AG09309 (cell line): Measurements from ENCODE around the gene PTPN2.

Experiments
- DNase-seq: peaks from one replicate; pipeline ENCODE4 v3.0.0-alpha.2; 2010; ENCODE audit warnings: low read depth
- H3K4me3 ChIP-seq: 2 replicates; pipeline ENCODE4 v1.5.1; 2011; ENCODE audit warnings: mild to moderate bottlenecking, low read depth, low read length, moderate library complexity; ENCODE audit not compliant: control insufficient read depth
- TF ChIP-seq, protein P1 (sequence below): IDR thresholded peaks from 2 replicates; pipeline ENCODE4 v1.5.1; 2011; ENCODE audit warnings: mild to moderate bottlenecking, low read depth, low read length, inconsistent platforms; ENCODE audit not compliant: insufficient read depth, control insufficient read depth; ENCODE audit errors: missing control alignments

PTPN2 gene

DNA sequence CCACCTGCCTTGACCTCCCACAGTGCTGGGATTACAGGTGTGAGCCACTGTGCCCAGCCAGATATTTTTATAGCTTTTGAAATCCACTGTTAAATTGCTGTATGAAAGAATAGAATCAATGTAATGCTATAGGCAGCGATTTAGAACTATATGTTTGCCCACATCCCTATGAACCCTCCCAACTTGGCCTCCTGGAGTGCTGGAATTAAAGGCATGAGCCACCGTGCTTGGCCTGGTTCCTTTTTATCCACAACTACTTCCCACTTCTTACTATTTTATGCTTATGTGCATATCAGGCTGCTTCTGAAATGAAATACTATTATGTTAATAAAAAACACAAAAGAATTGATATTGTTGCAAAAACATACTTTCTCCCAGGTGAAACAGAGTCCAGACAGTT lies 11.6 kb upstream of the PTPN2 start:
- H3K4me3 ChIP-seq = no peak overlapping the region
- TF ChIP-seq, protein P1, sequence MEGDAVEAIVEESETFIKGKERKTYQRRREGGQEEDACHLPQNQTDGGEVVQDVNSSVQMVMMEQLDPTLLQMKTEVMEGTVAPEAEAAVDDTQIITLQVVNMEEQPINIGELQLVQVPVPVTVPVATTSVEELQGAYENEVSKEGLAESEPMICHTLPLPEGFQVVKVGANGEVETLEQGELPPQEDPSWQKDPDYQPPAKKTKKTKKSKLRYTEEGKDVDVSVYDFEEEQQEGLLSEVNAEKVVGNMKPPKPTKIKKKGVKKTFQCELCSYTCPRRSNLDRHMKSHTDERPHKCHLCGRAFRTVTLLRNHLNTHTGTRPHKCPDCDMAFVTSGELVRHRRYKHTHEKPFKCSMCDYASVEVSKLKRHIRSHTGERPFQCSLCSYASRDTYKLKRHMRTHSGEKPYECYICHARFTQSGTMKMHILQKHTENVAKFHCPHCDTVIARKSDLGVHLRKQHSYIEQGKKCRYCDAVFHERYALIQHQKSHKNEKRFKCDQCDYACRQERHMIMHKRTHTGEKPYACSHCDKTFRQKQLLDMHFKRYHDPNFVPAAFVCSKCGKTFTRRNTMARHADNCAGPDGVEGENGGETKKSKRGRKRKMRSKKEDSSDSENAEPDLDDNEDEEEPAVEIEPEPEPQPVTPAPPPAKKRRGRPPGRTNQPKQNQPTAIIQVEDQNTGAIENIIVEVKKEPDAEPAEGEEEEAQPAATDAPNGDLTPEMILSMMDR = no peak
- no peak for DNase-seq

DNA sequence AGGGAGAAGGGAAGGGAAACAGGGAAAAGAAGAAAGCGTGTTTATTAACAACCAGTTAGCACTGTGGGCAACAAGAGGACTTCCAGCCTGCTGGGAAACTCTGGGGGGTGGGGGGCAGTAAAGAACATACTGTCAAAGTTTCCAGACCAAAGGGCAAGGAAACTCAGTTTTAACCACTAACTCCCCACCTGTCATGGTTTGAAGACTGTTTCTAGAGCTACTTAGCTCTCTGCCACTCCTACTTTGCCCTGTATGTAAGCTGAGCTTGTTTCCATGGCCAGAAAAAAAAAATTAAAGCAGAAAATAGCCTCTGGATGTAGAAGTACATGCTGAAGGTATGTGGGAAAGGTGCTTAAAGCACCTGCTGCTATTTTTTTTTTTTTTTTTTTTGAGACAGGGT lies 11.0 kb upstream of the PTPN2 start:
- TF ChIP-seq, protein P1 = no peak
- no peak overlapping the region for H3K4me3 ChIP-seq
- no peak for DNase-seq

DNA sequence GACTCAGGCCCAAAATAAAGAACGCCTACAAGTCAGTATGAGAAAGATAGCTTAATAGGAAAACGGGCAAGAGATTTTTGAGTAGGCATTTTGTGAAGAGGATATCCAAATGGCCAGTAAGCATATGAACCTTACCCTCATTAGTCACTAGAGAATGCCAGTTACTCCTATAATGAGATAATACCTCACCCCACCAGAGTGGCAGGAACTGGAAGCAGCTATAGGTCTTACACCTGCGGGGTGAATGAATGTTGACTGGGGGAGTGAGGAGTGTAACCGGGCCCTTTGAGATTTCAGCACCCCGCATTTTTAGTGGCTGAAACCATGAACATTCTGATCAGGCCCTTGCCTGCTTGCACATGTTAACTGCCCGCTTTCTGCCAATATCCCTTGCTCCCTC lies 7.5 kb upstream of the PTPN2 start:
- TF ChIP-seq, protein P1 = no peak
- DNase-seq = no peak
- no peak overlapping the region for H3K4me3 ChIP-seq

DNA sequence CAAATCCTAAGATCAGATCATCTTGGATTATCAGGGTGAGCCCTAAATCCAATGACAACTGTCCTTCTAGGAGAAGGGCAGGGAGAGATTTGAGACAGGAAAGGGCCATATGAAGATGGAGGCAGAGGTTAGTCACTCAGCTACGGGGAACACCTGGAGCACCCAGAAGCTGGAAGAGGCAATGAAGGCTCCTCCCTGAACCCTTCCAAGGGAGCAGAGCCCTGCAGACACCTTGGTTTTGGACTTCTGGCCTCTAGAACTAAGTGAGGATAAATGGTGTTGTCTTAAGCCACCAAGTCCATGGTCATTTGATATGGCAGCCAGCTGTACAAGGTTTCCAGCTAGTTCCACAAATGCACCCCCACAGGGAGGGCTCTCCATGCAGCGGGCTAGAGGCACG lies 6.9 kb upstream of the PTPN2 start:
- TF ChIP-seq, protein P1 = no peak
- no peak overlapping the region for H3K4me3 ChIP-seq
- DNase-seq = no peak

DNA sequence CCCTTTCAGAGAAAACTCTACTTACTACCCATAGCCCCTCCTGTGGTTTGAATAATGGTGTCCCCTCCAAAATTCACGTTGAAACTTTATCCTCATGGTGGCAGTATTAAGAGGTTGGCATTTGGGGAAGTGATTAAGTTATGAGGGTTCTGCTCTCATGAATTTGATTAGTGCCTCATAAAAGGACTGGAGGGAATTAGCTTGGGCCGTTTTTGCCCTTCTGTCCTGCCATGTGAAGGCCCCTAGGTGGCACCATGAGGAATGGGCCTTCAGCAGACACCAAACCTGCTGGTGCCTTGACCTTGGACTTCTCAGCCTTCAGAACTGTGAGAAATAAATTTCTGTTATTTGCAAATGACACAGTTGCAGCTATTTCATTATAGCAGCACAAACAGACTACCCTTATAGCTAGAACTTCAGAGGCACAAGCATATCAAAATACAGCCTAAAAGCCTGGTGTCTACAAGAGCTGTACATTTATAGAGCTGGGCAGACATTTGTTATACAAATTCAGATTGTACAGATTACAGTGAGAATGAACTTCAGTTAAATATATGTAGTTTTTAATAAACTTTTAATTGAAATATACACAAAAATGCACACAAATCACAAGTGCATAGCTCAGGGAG lies 2.6 kb upstream of the PTPN2 start:
- DNase-seq = no peak
- H3K4me3 ChIP-seq = no peak overlapping the region
- TF ChIP-seq, protein P1 = peak; percentile 50

DNA sequence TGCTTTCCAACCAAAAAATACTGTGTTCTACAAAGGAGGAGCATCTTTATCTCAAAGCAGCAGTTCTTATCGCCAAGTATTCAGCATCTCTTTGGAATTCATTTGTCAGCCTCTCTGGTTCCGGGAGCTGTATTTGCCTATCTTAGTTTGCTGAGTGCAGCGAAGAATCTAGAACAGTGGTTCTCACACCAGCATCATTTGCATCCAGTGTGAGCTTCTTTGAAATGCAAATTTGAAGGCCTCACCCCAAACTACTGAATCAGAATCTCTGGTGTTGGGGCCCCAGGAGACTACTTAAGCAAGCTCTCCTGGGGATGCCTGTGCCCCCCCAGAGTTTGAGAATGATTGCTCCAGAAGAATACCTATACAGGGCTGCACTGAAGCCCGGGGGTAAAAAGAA lies 1.5 kb upstream of the PTPN2 start:
- no peak for DNase-seq
- no peak overlapping the region for H3K4me3 ChIP-seq

More for the DNA sequence above, 1.5 kb upstream of the PTPN2 start:
- TF ChIP-seq, protein P1 = no peak
